ENCODE measurements around the gene PTGFR. TPM values are rescaled to one million over a fixed set of nuclear protein-coding genes. Genes with fewer than 3 reads are reported as not detected.

PTGFR gene
- total and polyA plus RNA-seq, 2 of the 13 experiments (the other 11 are each of a cell fraction or from before 2014, with no cell fraction given) = not detected

DNA sequence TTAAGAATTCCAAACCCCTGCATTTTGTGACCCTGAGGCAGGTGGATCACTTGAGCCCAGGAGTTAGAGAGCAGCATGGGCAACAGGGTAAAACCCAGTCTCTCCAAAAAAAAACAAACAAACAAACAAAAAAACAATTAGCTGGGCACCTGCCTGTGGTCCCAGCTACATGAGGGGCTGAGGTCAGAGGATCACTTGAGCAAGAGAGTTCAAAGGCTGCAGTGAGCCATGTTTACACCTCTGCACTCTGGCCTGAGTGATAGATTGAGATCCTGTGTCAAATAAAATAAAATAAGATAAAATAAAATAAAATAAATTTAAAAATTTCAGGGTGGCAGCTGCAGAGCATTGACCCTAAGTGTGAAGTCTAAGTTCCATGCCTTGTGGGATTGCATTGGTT, 16.7 kb upstream of the PTGFR start:
- TF ChIP-seq HNF4A (CRISPR knock-in tag; IDR thresholded peaks at IDR 0.05) (peak; percentile 14; the same call in 1 of the 2 replicates), RBFOX2 (IDR thresholded peaks at IDR 0.05; ENCODE audit: low read depth, low read length) (no peak), SCMH1 (CRISPR knock-in tag; IDR thresholded peaks at IDR 0.05; ENCODE audit: borderline replicate concordance) (no peak), MTF1 (CRISPR knock-in tag; IDR thresholded peaks at IDR 0.05) (no peak)
- H3K79me2 ChIP-seq (ENCODE audit: insufficient read depth, low read length) = no peaks in the 10 kb centered on the region
- H3K9me3 ChIP-seq (ENCODE audit: low read length) = no peaks in the 10 kb centered on the region
- H3K9ac ChIP-seq (ENCODE audit: insufficient read depth, low read depth, low read length) = no peak overlapping the region
- POLR2A ChIA-PET = no interaction called here
- DNase-seq (ENCODE audit: low spot score) (no peak), FAIRE-seq (no peak), ATAC-seq (no peak; the same call in 2 of the 3 replicates)
- no peaks in the 10 kb centered on the region for H3K27me3 ChIP-seq (ENCODE audit: control insufficient read depth in 1 of 2, insufficient read depth in 2 of 2, low read length in 2 of 2)
- H2AFZ ChIP-seq (ENCODE audit: low read length) = no peak overlapping the region
- H4K20me1 ChIP-seq (ENCODE audit: insufficient read depth, low read length) = no peaks in the 10 kb centered on the region
- H3K27ac ChIP-seq (ENCODE audit: extremely low read length, insufficient read depth, low read length) = no peak overlapping the region
- H3K4me1 ChIP-seq (ENCODE audit: insufficient read depth, low read length) = peaks cover 11% of the 10 kb centered on the region
- H3K4me2 ChIP-seq (ENCODE audit: low read depth, low read length) = no peak overlapping the region
- intact Hi-C loops (cut with micrococcal nuclease; ENCODE audit: unreplicated experiment) = no loop called here
- CTCF ChIA-PET (ENCODE audit: low intra/inter-chr PET ratio, low total read pairs) = no interaction called here
- H3K36me3 ChIP-seq (replicated peaks in 1 of 2; ENCODE audit: control insufficient read depth in 1 of 2, insufficient read depth in 2 of 2, low read length in 2 of 2) = no peaks in the 10 kb centered on the region
- in situ Hi-C loops (cut with HindIII; ENCODE audit: extremely low pct_ligation_motif_present, low pct_unique_long_range_greater_than_20kb) = no loop called here
- H3K4me3 ChIP-seq (replicated peaks in 1 of 3; ENCODE audit: insufficient read depth in 1 of 3, low read depth in 2 of 3, low read length in 3 of 3) = no peak overlapping the region
- no TSS peak for BruUV-seq (replicated peaks)

GRCh38 chr1:78475888-78476610, 14.7 kb upstream of the PTGFR start:
- intact Hi-C loops (cut with micrococcal nuclease; ENCODE audit: unreplicated experiment) (no loop called here), in situ Hi-C loops (cut with HindIII; ENCODE audit: extremely low pct_ligation_motif_present, low pct_unique_long_range_greater_than_20kb) (no loop called here)
- CTCF ChIA-PET (ENCODE audit: low intra/inter-chr PET ratio, low total read pairs) = no interaction called here
- no peak overlapping the region for H3K4me3 ChIP-seq (replicated peaks in 1 of 3; ENCODE audit: insufficient read depth in 1 of 3, low read depth in 2 of 3, low read length in 3 of 3)
- H3K36me3 ChIP-seq (replicated peaks in 1 of 2; ENCODE audit: control insufficient read depth in 1 of 2, insufficient read depth in 2 of 2, low read length in 2 of 2) = no peaks in the 10 kb centered on the region
- H4K20me1 ChIP-seq (ENCODE audit: insufficient read depth, low read length) = no peaks in the 10 kb centered on the region
- no peak overlapping the region for H3K9ac ChIP-seq (ENCODE audit: insufficient read depth, low read depth, low read length)
- no TSS peak for BruUV-seq (replicated peaks)
- 14% methylated on average over 4 of the region's 4 CpGs for WGBS (ENCODE audit: low lambda C conversion rate)
- peaks cover 11% of the 10 kb centered on the region for H3K4me1 ChIP-seq (ENCODE audit: insufficient read depth, low read length)
- ATAC-seq = peak; percentile 75; the same call in 2 of the 3 replicates
- H3K27me3 ChIP-seq (ENCODE audit: control insufficient read depth in 1 of 2, insufficient read depth in 2 of 2, low read length in 2 of 2) = no peaks in the 10 kb centered on the region
- no peak overlapping the region for H3K4me2 ChIP-seq (ENCODE audit: low read depth, low read length)
- H2AFZ ChIP-seq (ENCODE audit: low read length) = no peak overlapping the region
- FAIRE-seq = no peak
- DNase-seq (ENCODE audit: low spot score) = peak; percentile 23
- TF ChIP-seq ZNF607 (CRISPR knock-in tag; IDR thresholded peaks at IDR 0.05; ENCODE audit: borderline replicate concordance) = no peak
- peak; percentile 74 for TF ChIP-seq CEBPG (CRISPR knock-in tag; IDR thresholded peaks at IDR 0.05)
- TF ChIP-seq CEBPB (IDR thresholded peaks at IDR 0.05; ENCODE audit: borderline replicate concordance, low read depth, low read length) = peak; percentile 86
- no peak for TF ChIP-seq ZNF775 (CRISPR knock-in tag; IDR thresholded peaks at IDR 0.05; ENCODE audit: borderline replicate concordance)
- no peak for TF ChIP-seq SOX13 (IDR thresholded peaks at IDR 0.05)
- peak in 1 of 2 experiments; percentile 73; a peak in 2 of 4 replicates for TF ChIP-seq SOX13 (CRISPR knock-in tag; conservative IDR thresholded peaks at IDR 0.05 in 1 of 2, IDR thresholded peaks at IDR 0.05 in 1 of 2)
- TF ChIP-seq SOX5 (CRISPR knock-in tag; IDR thresholded peaks at IDR 0.05; ENCODE audit: borderline replicate concordance) = peak; percentile 77
- TF ChIP-seq ZNF652 (CRISPR knock-in tag; IDR thresholded peaks at IDR 0.05; ENCODE audit: borderline replicate concordance, low read depth) = peak; percentile 87
- no peak for TF ChIP-seq SOX6 (IDR thresholded peaks at IDR 0.05)
- TF ChIP-seq SOX6 (CRISPR knock-in tag; IDR thresholded peaks at IDR 0.05) = peak; percentile 37; the same call in 1 of the 2 replicates
- TF ChIP-seq FOXP1 (IDR thresholded peaks at IDR 0.05) = no peak
- TF ChIP-seq FOXP1 (CRISPR knock-in tag; IDR thresholded peaks at IDR 0.05) = 0 out of 2 replicates have a peak, but pooled peaks have one; percentile 34
- POLR2A ChIA-PET = no interaction called here
- no peaks in the 10 kb centered on the region for H3K79me2 ChIP-seq (ENCODE audit: insufficient read depth, low read length)
- H3K9me3 ChIP-seq (ENCODE audit: low read length) = no peaks in the 10 kb centered on the region
- H3K27ac ChIP-seq (ENCODE audit: extremely low read length, insufficient read depth, low read length) = no peak overlapping the region

Measured in HepG2 (cell line).